H9 (cell line): ENCODE data around the gene TMEM178B. TPM values are rescaled to one million over a fixed set of nuclear protein-coding genes. Genes with fewer than 3 reads are reported as not detected.

ENCODE experiments used
- DNase-seq: peaks from one replicate; pipeline ENCODE4 v3.0.0-alpha.2; 2017
- H2AFZ ChIP-seq: one replicate; pipeline ENCODE4 v1.6.1; 2013; ENCODE audit warnings: mild to moderate bottlenecking, low read length, control low read depth, moderate library complexity
- H2AK5ac ChIP-seq: 2 replicates; pipeline ENCODE4 v1.6.1; 2013; ENCODE audit warnings: low read length, control low read depth, mixed read lengths; ENCODE audit not compliant: insufficient read length
- H2BK120ac ChIP-seq: one replicate; pipeline ENCODE4 v1.6.1; 2013; ENCODE audit warnings: low read depth, mild to moderate bottlenecking, low read length, control low read depth, inconsistent platforms; ENCODE audit not compliant: poor library complexity, severe bottlenecking
- H2BK12ac ChIP-seq: 2 replicates; pipeline ENCODE4 v1.6.1; 2013; ENCODE audit warnings: low read length, control low read depth, mixed read lengths, low read depth; ENCODE audit not compliant: insufficient read length
- H2BK15ac ChIP-seq: 2 replicates; pipeline ENCODE4 v1.6.1; 2013; ENCODE audit warnings: low read depth, low read length, control low read depth
- H2BK20ac ChIP-seq: one replicate; pipeline ENCODE4 v1.6.1; 2013; ENCODE audit warnings: low read depth, mild to moderate bottlenecking, low read length, control low read depth, inconsistent platforms; ENCODE audit not compliant: poor library complexity, severe bottlenecking
- H2BK5ac ChIP-seq: 2 replicates; pipeline ENCODE4 v1.6.1; 2013; ENCODE audit warnings: low read length, control low read depth, mixed read lengths; ENCODE audit not compliant: insufficient read length
- H3K14ac ChIP-seq: 2 replicates; pipeline ENCODE4 v1.6.1; 2013; ENCODE audit warnings: low read length, control low read depth; ENCODE audit not compliant: insufficient read depth
- H3K18ac ChIP-seq: 2 replicates; pipeline ENCODE4 v1.6.1; 2013; ENCODE audit warnings: low read depth, mild to moderate bottlenecking, mixed read lengths, low read length, control low read depth; ENCODE audit not compliant: insufficient read length
- H3K23ac ChIP-seq: 2 replicates; pipeline ENCODE4 v1.6.1; 2013; ENCODE audit warnings: low read length, control low read depth, mixed read lengths, low read depth; ENCODE audit not compliant: insufficient read length
- H3K23me2 ChIP-seq: 2 replicates; pipeline ENCODE4 v1.6.1; 2013; ENCODE audit warnings: low read depth, mild to moderate bottlenecking, mixed read lengths, low read length, control low read depth; ENCODE audit not compliant: insufficient read length, poor library complexity, severe bottlenecking
- H3K27ac ChIP-seq: 2 replicates; pipeline ENCODE4 v1.5.1; 2013; ENCODE audit warnings: low read length, control low read depth, mixed read lengths, low read depth; ENCODE audit not compliant: insufficient read length
- H3K27me3 ChIP-seq: 2 replicates; pipeline ENCODE4 v1.6.1; 2013; ENCODE audit warnings: low read length, control low read depth, inconsistent platforms; ENCODE audit not compliant: insufficient read depth
- H3K4ac ChIP-seq: 2 replicates; pipeline ENCODE4 v1.6.1; 2013; ENCODE audit warnings: low read depth, mild to moderate bottlenecking, control low read depth, inconsistent platforms, low read length, moderate library complexity
- H3K4me1 ChIP-seq: 2 replicates; pipeline ENCODE4 v1.6.1; 2013; ENCODE audit warnings: low read length, control low read depth, inconsistent platforms; ENCODE audit not compliant: insufficient read depth
- H3K4me2 ChIP-seq: 2 replicates; pipeline ENCODE4 v1.6.1; 2013; ENCODE audit warnings: low read length, control low read depth, mixed read lengths; ENCODE audit not compliant: insufficient read length, insufficient read depth
- H3K56ac ChIP-seq: 2 replicates; pipeline ENCODE4 v1.6.1; 2013; ENCODE audit warnings: low read depth, mild to moderate bottlenecking, mixed read lengths, low read length, control low read depth; ENCODE audit not compliant: insufficient read length
- H3K79me1 ChIP-seq: 2 replicates; pipeline ENCODE4 v1.6.1; 2013; ENCODE audit warnings: low read depth, mild to moderate bottlenecking, moderate library complexity, low read length, control low read depth, inconsistent platforms; ENCODE audit not compliant: insufficient read depth, poor library complexity, severe bottlenecking
- H3K79me2 ChIP-seq: 2 replicates; pipeline ENCODE4 v1.6.1; 2013; ENCODE audit warnings: low read length, control low read depth, inconsistent platforms; ENCODE audit not compliant: insufficient read depth
- H3K9ac ChIP-seq: 2 replicates; pipeline ENCODE4 v1.6.1; 2013; ENCODE audit warnings: low read length, control low read depth, mixed read lengths; ENCODE audit not compliant: insufficient read length; ENCODE audit errors: extremely low read depth
- H3K9me3 ChIP-seq: one replicate; pipeline ENCODE4 v1.6.1; 2013; ENCODE audit warnings: low read depth, low read length, inconsistent platforms; ENCODE audit not compliant: control insufficient read depth
- H3T11ph ChIP-seq: one replicate; pipeline ENCODE4 v1.6.1; 2013; ENCODE audit warnings: mild to moderate bottlenecking, low read length, control low read depth, inconsistent platforms
- H4K20me1 ChIP-seq: one replicate; pipeline ENCODE4 v1.6.1; 2013; ENCODE audit not compliant: control insufficient read depth, insufficient read length, insufficient read depth
- H4K5ac ChIP-seq: 2 replicates; pipeline ENCODE4 v1.6.1; 2013; ENCODE audit warnings: low read depth, mild to moderate bottlenecking, mixed read lengths, low read length, control low read depth; ENCODE audit not compliant: insufficient read length
- H4K8ac ChIP-seq: replicated peaks from 2 replicates; pipeline ENCODE4 v1.6.1; 2013; ENCODE audit warnings: low read length, control low read depth, mixed read lengths, low read depth; ENCODE audit not compliant: insufficient read length
- H4K91ac ChIP-seq: 2 replicates; pipeline ENCODE4 v1.6.1; 2013; ENCODE audit warnings: low read depth, mild to moderate bottlenecking, moderate library complexity, mixed read lengths, low read length, control low read depth; ENCODE audit not compliant: insufficient read length
- H3K27ac Mint-ChIP-seq, 3 experiments: 2 replicates in 2 of 3; 3 replicates in 1 of 3; pipeline ENCODE4 v1.8.0; 2020 to 2021; ENCODE audit warnings: mixed read lengths in 3 of 3, mild to moderate bottlenecking in 1 of 3, moderate library complexity in 1 of 3
- H3K27me3 Mint-ChIP-seq: 2 replicates; pipeline ENCODE4 v1.8.0; 2021; ENCODE audit warnings: low read depth, mild to moderate bottlenecking, moderate library complexity, mixed read lengths
- H3K36me3 Mint-ChIP-seq, 3 experiments: 2 replicates in 2 of 3; 3 replicates in 1 of 3; pipeline ENCODE4 v1.8.0; 2020 to 2021; ENCODE audit warnings: low read depth in 3 of 3, mixed read lengths in 3 of 3; ENCODE audit not compliant: insufficient read depth in 1 of 3
- H3K4me1 Mint-ChIP-seq, 2 experiments: 2 replicates each; pipeline ENCODE4 v1.8.0; 2020; ENCODE audit warnings: mixed read lengths in 2 of 2
- H3K4me3 Mint-ChIP-seq, 2 experiments: 2 replicates in 1 of 2; 3 replicates in 1 of 2; pipeline ENCODE4 v1.8.0; 2020 to 2021; ENCODE audit warnings: mild to moderate bottlenecking in 2 of 2, mixed read lengths in 2 of 2, moderate library complexity in 1 of 2
- H3K9me3 Mint-ChIP-seq, 2 experiments: 2 replicates in 1 of 2; 3 replicates in 1 of 2; pipeline ENCODE4 v1.8.0; 2020; ENCODE audit warnings: mild to moderate bottlenecking in 2 of 2, mixed read lengths in 2 of 2, moderate library complexity in 1 of 2
- CTCF ChIP-seq: fragments of 200-600 bp; sonication (generic); conservative IDR thresholded peaks from 3 replicates; pipeline ENCODE4 v1.8.0; 2021; ENCODE audit warnings: antibody characterized with exemption, mild to moderate bottlenecking
- WGBS: extraction: QIAGEN DNeasy Blood & Tissue Kit; methylation state at CpG from one replicate; pipeline ENCODE4 v1.1.7; 2013; ENCODE audit warnings: missing lambda C conversion rate, low lambda C conversion rate, mixed read lengths; ENCODE audit not compliant: insufficient read length; ENCODE audit errors: extremely low coverage; 5-methylcytosine and 5-hydroxymethylcytosine counted together
- total RNA-seq: library from RNA; stranded (reverse); gene quantifications from 2 replicates; pipeline ENCODE4 v1.2.1, GENCODE V29; 2021

The TMEM178B gene
- total RNA-seq, 1 experiment from 2014 or later = 11.3 TPM

GRCh38 chr7:141290365-141290764 is 216.5 kb downstream of the TMEM178B start:
- no peak for TF ChIP-seq CTCF
- no peaks in the 10 kb centered on the region for H3K27me3 Mint-ChIP-seq
- Histone ChIP-seq H3K23me2 (no peaks in the 10 kb centered on the region), H4K8ac (no peak overlapping the region), H3K56ac (no peak overlapping the region), H4K5ac (no peak overlapping the region), H3K18ac (no peak overlapping the region), H2BK15ac (no peak overlapping the region), H3K27ac (no peak overlapping the region), H3K9ac (no peak overlapping the region), H3K4me2 (no peak overlapping the region), H2AK5ac (no peak overlapping the region), H2AFZ (no peak overlapping the region), H3K27me3 (no peaks in the 10 kb centered on the region), H3K9me3 (no peaks in the 10 kb centered on the region), H3K4me1 (peaks cover 3% of the 10 kb centered on the region; the same call in 1 of the 2 replicates), H2BK120ac (no peak overlapping the region), H3K14ac (no peak overlapping the region), H2BK12ac (no peak overlapping the region), H3K79me1 (no peaks in the 10 kb centered on the region), H2BK20ac (no peak overlapping the region), H3T11ph (no peak overlapping the region), H3K4ac (no peak overlapping the region), H4K20me1 (no peaks in the 10 kb centered on the region), H4K91ac (no peak overlapping the region), H2BK5ac (no peak overlapping the region), H3K79me2 (no peaks in the 10 kb centered on the region), H3K23ac (no peak overlapping the region)
- no peaks in the 10 kb centered on the region for H3K9me3 Mint-ChIP-seq
- peaks cover 21 to 33% of the 10 kb centered on the region in 2 experiments for H3K4me1 Mint-ChIP-seq
- no peak overlapping the region for H3K4me3 Mint-ChIP-seq
- H3K36me3 Mint-ChIP-seq = no peaks in the 10 kb centered on the region
- no peak overlapping the region for H3K27ac Mint-ChIP-seq
- no CpG with 5 or more reads among the region's 8 CpGs for WGBS
- DNase-seq = no peak
